Bronchial epithelial cell (primary cell): ENCODE data around the gene TRPM1. TPM values are rescaled to one million over a fixed set of nuclear protein-coding genes. Genes with fewer than 3 reads are reported as not detected.
A peak's percentile ranks its signal among the peaks of the same experiment; 100 is the strongest.

Source experiments
- DNase-seq: peaks from one replicate; pipeline ENCODE4 v3.0.0-alpha.2; 2010; ENCODE audit warnings: low read depth
- FAIRE-seq: peaks from 2 replicates; lab custom pipeline; 2011; peaks lifted over from hg19 to GRCh38; lab: Jason Lieb, UNC
- H3K27me3 ChIP-seq: 2 replicates; pipeline ENCODE4 v1.5.1; 2011; ENCODE audit warnings: low read length; ENCODE audit not compliant: control insufficient read depth, insufficient read depth
- H3K36me3 ChIP-seq: 2 replicates; pipeline ENCODE4 v1.5.1; 2011; ENCODE audit warnings: low read length; ENCODE audit not compliant: control insufficient read depth, insufficient read depth
- H3K4me3 ChIP-seq: 2 replicates; pipeline ENCODE4 v1.5.1; 2011; ENCODE audit warnings: mild to moderate bottlenecking, low read depth, low read length, control low read depth
- total RNA-seq: library from RNA; depleted of rRNA; stranded (reverse); fragments of >200 nt; gene quantifications from 2 replicates; pipeline ENCODE4 v1.2.1, GENCODE V29; 2014
- TF ChIP-seq, protein P1 (sequence below): IDR thresholded peaks from 2 replicates; pipeline ENCODE4 v1.5.1; 2011; ENCODE audit warnings: mild to moderate bottlenecking, moderate library complexity, low read length, control low read depth, inconsistent platforms; ENCODE audit not compliant: insufficient read depth, severe bottlenecking

The TRPM1 gene
- total RNA-seq, 1 donor from 2014 or later, result under 0.01 TPM

DNA sequence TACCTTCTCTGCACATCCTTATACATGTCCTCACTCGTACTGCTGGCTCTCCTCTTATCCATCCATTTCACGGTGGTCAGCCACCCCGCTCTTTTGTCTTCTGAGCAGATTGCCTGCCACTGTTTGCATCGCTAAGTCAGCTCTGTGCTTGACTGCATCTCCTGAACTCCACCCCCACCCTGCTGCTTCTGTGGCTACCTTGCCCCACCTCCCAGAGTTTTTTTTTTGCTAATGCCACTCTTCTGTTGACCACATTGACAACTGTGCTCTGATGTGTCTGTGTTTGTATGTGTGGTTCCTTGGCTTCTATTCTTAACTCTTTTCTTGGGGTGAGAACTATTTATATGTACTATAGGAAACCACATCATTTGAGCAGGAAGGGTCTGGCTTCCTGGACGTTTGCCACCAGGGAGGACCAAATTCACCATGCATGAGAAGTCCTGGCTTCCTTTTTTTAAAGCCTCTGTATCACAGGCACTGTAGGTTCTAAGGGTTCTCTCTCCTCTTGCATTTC is 97.2 kb downstream of the TRPM1 start:
- Histone ChIP-seq H3K36me3 (no peaks in the 10 kb centered on the region), H3K27me3 (no peaks in the 10 kb centered on the region), H3K4me3 (no peak overlapping the region)
- no peak for DNase-seq
- TF ChIP-seq, protein P1, sequence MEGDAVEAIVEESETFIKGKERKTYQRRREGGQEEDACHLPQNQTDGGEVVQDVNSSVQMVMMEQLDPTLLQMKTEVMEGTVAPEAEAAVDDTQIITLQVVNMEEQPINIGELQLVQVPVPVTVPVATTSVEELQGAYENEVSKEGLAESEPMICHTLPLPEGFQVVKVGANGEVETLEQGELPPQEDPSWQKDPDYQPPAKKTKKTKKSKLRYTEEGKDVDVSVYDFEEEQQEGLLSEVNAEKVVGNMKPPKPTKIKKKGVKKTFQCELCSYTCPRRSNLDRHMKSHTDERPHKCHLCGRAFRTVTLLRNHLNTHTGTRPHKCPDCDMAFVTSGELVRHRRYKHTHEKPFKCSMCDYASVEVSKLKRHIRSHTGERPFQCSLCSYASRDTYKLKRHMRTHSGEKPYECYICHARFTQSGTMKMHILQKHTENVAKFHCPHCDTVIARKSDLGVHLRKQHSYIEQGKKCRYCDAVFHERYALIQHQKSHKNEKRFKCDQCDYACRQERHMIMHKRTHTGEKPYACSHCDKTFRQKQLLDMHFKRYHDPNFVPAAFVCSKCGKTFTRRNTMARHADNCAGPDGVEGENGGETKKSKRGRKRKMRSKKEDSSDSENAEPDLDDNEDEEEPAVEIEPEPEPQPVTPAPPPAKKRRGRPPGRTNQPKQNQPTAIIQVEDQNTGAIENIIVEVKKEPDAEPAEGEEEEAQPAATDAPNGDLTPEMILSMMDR, result no peak
- no peak for FAIRE-seq

DNA sequence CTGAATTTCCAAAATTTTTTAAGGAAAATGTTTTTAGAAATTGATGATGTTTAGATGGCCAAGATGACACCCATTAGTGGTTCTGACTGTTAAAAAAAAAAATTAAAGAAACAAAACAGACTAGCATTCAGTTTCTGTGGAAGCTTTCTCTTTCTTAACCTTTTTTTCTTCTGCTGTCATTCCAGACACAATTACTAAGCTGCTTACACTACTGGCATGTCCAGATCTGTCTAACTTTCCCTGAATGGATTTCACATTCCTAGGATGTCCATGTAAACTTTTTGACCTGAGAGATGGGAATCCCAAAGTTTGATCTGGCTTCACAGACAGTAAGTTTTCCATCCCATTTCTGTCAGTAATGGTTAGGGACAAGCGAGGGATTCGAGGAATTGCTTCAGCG is 99.8 kb downstream of the TRPM1 start:
- DNase-seq (peak; percentile 87), FAIRE-seq (no peak)
- TF ChIP-seq, protein P1, result no peak
- Histone ChIP-seq H3K27me3 (no peaks in the 10 kb centered on the region), H3K4me3 (no peak overlapping the region), H3K36me3 (no peaks in the 10 kb centered on the region)

DNA sequence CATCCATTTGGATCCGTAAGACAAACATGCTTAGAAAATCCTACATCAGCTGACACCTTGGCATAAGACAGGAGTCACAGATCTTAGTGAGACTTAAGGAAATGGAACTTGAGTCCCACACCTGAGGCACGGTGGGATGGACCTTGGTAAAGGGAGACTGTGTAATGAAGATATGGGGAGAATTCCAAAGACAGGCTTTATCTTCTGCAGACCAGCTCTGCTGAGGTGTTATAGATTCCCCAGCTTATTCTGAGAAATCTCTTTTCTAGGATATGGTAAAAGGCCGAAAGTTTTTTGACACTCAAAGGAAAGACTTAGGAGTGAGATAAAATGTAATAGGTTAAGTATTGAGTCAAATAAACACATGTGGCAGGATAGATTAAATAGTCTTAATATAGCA is 101.8 kb downstream of the TRPM1 start:
- no peak for FAIRE-seq
- no peaks in the 10 kb centered on the region for H3K36me3 ChIP-seq

DNA sequence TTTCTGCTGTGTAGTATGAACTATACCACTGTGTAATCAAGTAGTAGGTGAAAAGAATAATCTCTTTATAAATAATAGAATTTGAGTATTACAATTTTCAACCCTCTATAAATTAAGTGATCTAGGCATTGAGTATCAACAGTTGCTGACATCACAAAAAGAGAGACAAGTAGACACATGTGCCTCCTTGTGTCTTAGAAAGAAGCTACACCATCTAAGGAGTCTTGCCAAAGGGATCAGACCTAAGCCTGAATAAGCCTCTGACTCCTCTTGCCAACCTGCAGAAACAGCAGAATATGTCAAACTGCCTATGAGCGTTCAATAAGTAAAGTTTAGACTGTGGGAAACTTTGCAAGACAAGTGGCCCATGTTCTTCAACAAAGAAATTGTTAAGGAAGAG is 104.3 kb downstream of the TRPM1 start:
- H3K36me3 ChIP-seq, result no peaks in the 10 kb centered on the region
- TF ChIP-seq, protein P1, result peak; percentile 15
- FAIRE-seq, result no peak
- DNase-seq, result peak; percentile 76
- H3K4me3 ChIP-seq, result no peak overlapping the region
- no peaks in the 10 kb centered on the region for H3K27me3 ChIP-seq

More for the DNA sequence above, 101.8 kb downstream of the TRPM1 start:
- H3K4me3 ChIP-seq, result no peak overlapping the region
- DNase-seq, result no peak
- no peaks in the 10 kb centered on the region for H3K27me3 ChIP-seq
- TF ChIP-seq, protein P1, result no peak

DNA sequence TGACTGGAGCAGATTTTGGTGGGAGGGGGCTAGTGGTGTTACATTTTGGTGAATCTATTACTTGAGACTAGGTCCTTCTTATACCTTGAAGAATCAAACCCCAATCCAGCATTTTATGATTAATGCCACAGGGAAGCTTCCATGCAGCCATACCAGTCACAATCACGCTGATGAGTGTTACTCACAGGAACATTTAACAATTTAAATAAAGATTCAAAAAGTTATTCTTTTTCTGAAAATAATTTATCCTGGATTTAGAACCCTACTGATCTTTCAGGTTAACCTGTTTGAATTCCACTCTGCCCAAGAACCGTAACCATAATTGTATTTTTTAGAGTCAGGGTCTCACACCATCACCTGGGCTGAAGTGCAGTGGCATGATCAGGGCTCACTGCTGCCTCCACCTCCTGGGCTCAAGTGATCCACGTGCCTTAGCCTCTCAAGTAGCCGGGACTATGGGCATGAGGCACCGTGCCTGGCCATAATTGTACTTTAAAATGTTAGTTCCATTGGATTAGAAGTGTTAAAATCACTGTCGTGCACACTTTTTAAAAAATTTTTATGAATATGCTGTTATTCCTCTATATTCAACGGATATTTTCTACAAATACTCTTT is 109.2 kb downstream of the TRPM1 start:
- no peaks in the 10 kb centered on the region for H3K27me3 ChIP-seq
- TF ChIP-seq, protein P1, result no peak
- H3K36me3 ChIP-seq, result no peaks in the 10 kb centered on the region
- FAIRE-seq (no peak), DNase-seq (peak; percentile 45)
- H3K4me3 ChIP-seq, result peak overlapping the region; percentile 98
